PC-9 (cell line): ENCODE data around the gene COX8A. TPM values are rescaled to one million over a fixed set of nuclear protein-coding genes. Genes with fewer than 3 reads are reported as not detected.

Experiments used
- BruUV-seq: library from RNA; stranded (reverse); fragments of 400-500 nt; replicated peaks from 2 replicates; lab custom pipeline; 2021; lab: Mats Ljungman, UMichigan
- CTCF ChIA-PET: fragments of 300-600 bp; sonication (Branson Sonifier 250); formaldehyde crosslinking; loops from one replicate; lab custom pipeline; 2022; ENCODE audit warnings: antibody characterized with exemption; lab: Charles Lee
- POLR2A ChIA-PET: fragments of 300-600 bp; sonication (Branson Sonifier 250); formaldehyde crosslinking; loops from one replicate; lab custom pipeline; 2022; ENCODE audit warnings: antibody characterized with exemption; ENCODE audit not compliant: unreplicated experiment; lab: Charles Lee
- DNase-seq, 2 experiments: peaks; one replicate each; pipeline versions ENCODE4 v3.0.0 to v3.0.0-alpha.2; 2015 to 2022; ENCODE audit warnings: mixed read lengths in 1 of 2
- H2AFZ ChIP-seq: fragments of 200-600 bp; sonication (generic); 2 replicates; pipeline ENCODE4 v1.8.1; 2017; ENCODE audit warnings: antibody characterized with exemption
- H3F3A ChIP-seq: fragments of 200-600 bp; sonication (generic); 2 replicates; pipeline ENCODE4 v1.8.1; 2017; ENCODE audit warnings: antibody characterized with exemption, mild to moderate bottlenecking, low read depth; ENCODE audit not compliant: insufficient read depth
- H3K27ac ChIP-seq: fragments of 200-600 bp; sonication (generic); 2 replicates; pipeline ENCODE4 v1.6.1; 2016; ENCODE audit warnings: mixed run types
- H3K27me3 ChIP-seq: fragments of 200-600 bp; sonication (generic); 2 replicates; pipeline ENCODE4 v1.6.1; 2016; ENCODE audit warnings: low read depth, mixed run types; ENCODE audit not compliant: insufficient read depth
- H3K36me3 ChIP-seq: fragments of 200-600 bp; sonication (generic); 2 replicates; pipeline ENCODE4 v1.6.1; 2016; ENCODE audit warnings: low read depth, mixed run types
- H3K4me1 ChIP-seq: fragments of 200-600 bp; sonication (generic); replicated peaks from 2 replicates; pipeline ENCODE4 v1.6.1; 2016; ENCODE audit warnings: mixed run types; ENCODE audit not compliant: insufficient read depth
- H3K4me2 ChIP-seq: fragments of 200-600 bp; sonication (generic); 2 replicates; pipeline ENCODE4 v1.6.1; 2017; ENCODE audit warnings: mixed run types
- H3K4me3 ChIP-seq: fragments of 200-600 bp; sonication (generic); 2 replicates; pipeline ENCODE4 v1.6.1; 2016; ENCODE audit warnings: mixed run types
- H3K79me2 ChIP-seq: fragments of 200-600 bp; sonication (generic); 2 replicates; pipeline ENCODE4 v1.6.1; 2017; ENCODE audit warnings: low read depth, mixed run types
- H3K9me2 ChIP-seq: fragments of 200-600 bp; sonication (generic); 2 replicates; pipeline ENCODE4 v1.8.1; 2017; ENCODE audit warnings: mild to moderate bottlenecking; ENCODE audit not compliant: insufficient read depth
- H3K9me3 ChIP-seq: fragments of 200-600 bp; sonication (generic); 2 replicates; pipeline ENCODE4 v1.8.1; 2016; ENCODE audit warnings: low read depth; ENCODE audit not compliant: insufficient read depth
- H4K20me1 ChIP-seq: fragments of 200-600 bp; sonication (generic); 2 replicates; pipeline ENCODE4 v1.8.1; 2017; ENCODE audit not compliant: insufficient read depth
- EZH2 ChIP-seq: fragments of 200-600 bp; sonication (generic); IDR thresholded peaks from 2 replicates; pipeline ENCODE4 v1.8.0; 2017; ENCODE audit warnings: antibody characterized with exemption, low read depth
- intact Hi-C: fragments of 100-400 bp; cut with micrococcal nuclease; formaldehyde crosslinking; loops from one replicate; pipeline ENCODE4 v1.10.0; 2022; ENCODE audit not compliant: unreplicated experiment
- total RNA-seq: library from RNA; stranded (reverse); gene quantifications from 2 replicates; pipeline ENCODE4 v1.2.3, GENCODE V29; 2021
- TF ChIP-seq, protein P1 (sequence below): fragments of 200-600 bp; sonication (generic); conservative IDR thresholded peaks from 2 replicates; pipeline ENCODE4 v1.6.1; 2017; ENCODE audit warnings: mixed run types, antibody characterized with exemption, mild to moderate bottlenecking, moderate library complexity

The COX8A gene
- total RNA-seq, 1 experiment from 2014 or later = 547 TPM

DNA sequence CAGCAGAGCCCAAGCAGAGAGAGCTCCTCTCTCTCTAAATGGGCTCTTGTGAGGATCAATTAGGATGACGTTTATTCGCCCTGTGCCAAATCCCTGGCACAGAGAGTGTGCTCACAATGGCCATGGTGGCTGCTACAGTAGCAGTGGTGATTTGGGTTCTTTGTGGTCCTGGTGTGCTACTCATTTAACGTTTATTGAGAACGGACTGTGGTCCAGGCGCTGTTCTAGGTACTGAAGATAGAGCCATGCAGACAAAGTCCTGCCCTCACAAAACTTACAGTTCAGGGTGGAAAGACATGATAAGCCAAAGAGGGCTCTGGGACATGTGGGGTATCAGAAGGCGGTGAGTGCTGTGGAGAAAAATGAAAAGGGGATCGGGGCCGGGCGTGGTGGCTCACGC lies 17.1 kb downstream of the COX8A start:
- POLR2A ChIA-PET = interaction anchor here (0.7 kb wide), 1 partner anchor 97 kb away, joined by 4 read pairs; no protein-coding TSS in a partner anchor
- peaks cover 24% of the 10 kb centered on the region; the same call in 1 of the 2 replicates for H3K36me3 ChIP-seq

DNA sequence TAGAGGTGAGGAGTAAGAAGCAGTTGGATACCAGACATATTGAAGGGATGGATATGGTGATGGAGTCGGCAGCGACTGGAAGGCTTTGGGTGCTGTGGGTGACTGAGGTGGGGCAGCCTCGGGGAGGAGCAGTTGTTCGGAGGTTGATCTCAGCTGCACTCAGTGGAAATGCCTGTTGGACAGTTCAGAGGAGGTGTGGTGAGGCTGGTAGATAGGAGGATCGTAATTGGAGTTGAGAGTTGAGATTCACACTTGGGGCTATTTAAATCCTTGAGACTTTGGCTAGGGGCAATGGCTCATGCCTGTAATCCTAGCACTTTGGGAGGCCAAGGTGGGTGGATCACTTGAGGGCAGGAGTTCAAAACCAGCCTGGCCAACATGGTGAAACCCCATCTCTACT lies 18.7 kb downstream of the COX8A start:
- DNase-seq = no peak
- Histone ChIP-seq H3K9me3 (no peaks in the 10 kb centered on the region), H3K79me2 (peaks cover 12% of the 10 kb centered on the region), H3K4me1 (0 out of 2 replicates have a peak, but pooled peaks cover 3% of the 10 kb centered on the region), H4K20me1 (peaks cover 68% of the 10 kb centered on the region), H3K4me3 (no peak overlapping the region), H3K4me2 (no peak overlapping the region), H2AFZ (no peak overlapping the region), H3K9me2 (no peaks in the 10 kb centered on the region), H3K27ac (no peak overlapping the region), H3K27me3 (no peaks in the 10 kb centered on the region), H3K36me3 (peaks cover 32% of the 10 kb centered on the region; the same call in 1 of the 2 replicates), H3F3A (peaks cover 27% of the 10 kb centered on the region; the same call in 1 of the 2 replicates)
- ChIA-PET POLR2A (no interaction called here), CTCF (no interaction called here)
- intact Hi-C loops = no loop called here
- no peak for TF ChIP-seq EZH2
- TF ChIP-seq, protein P1, sequence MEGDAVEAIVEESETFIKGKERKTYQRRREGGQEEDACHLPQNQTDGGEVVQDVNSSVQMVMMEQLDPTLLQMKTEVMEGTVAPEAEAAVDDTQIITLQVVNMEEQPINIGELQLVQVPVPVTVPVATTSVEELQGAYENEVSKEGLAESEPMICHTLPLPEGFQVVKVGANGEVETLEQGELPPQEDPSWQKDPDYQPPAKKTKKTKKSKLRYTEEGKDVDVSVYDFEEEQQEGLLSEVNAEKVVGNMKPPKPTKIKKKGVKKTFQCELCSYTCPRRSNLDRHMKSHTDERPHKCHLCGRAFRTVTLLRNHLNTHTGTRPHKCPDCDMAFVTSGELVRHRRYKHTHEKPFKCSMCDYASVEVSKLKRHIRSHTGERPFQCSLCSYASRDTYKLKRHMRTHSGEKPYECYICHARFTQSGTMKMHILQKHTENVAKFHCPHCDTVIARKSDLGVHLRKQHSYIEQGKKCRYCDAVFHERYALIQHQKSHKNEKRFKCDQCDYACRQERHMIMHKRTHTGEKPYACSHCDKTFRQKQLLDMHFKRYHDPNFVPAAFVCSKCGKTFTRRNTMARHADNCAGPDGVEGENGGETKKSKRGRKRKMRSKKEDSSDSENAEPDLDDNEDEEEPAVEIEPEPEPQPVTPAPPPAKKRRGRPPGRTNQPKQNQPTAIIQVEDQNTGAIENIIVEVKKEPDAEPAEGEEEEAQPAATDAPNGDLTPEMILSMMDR = no peak
- no TSS peak for BruUV-seq

More for the DNA sequence above, 17.1 kb downstream of the COX8A start:
- H3K9me2 ChIP-seq = no peaks in the 10 kb centered on the region
- intact Hi-C loops = no loop called here
- H3K4me3 ChIP-seq = no peak overlapping the region
- H3K27me3 ChIP-seq = no peaks in the 10 kb centered on the region
- H3K79me2 ChIP-seq = peaks cover 28% of the 10 kb centered on the region
- no peaks in the 10 kb centered on the region for H3K9me3 ChIP-seq
- H4K20me1 ChIP-seq = peaks cover 66% of the 10 kb centered on the region
- TF ChIP-seq, protein P1 = no peak
- TF ChIP-seq EZH2 = no peak
- no TSS peak for BruUV-seq
- no peak overlapping the region for H3K4me2 ChIP-seq
- CTCF ChIA-PET = no interaction called here
- DNase-seq = no peak
- no peak overlapping the region for H3K27ac ChIP-seq
- no peak overlapping the region for H2AFZ ChIP-seq
- H3K4me1 ChIP-seq = peaks cover 15% of the 10 kb centered on the region
- peaks cover 30% of the 10 kb centered on the region; the same call in 1 of the 2 replicates for H3F3A ChIP-seq

DNA sequence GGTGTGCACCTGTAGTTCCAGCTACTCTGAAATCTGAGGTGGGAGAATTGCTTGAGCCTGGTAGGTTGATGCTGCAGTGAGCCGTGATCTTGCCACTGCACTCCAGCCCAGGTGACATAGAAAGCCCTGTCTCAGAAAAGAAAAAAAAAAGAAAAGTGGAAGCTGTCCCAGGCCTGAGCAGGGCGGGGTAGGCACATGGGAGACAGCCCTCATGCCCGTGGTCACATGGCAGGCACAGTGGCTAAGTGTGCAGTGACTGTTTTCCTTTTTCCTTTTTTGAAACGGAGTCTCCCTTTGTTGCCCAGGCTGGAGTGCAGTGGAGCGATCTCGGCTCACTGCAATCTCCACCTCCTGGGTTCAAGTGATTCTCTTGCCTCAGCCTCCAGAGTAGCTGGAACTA lies 19.6 kb downstream of the COX8A start:
- H4K20me1 ChIP-seq = peaks cover 63% of the 10 kb centered on the region
- peaks cover 21% of the 10 kb centered on the region; the same call in 1 of the 2 replicates for H3F3A ChIP-seq
- H3K4me1 ChIP-seq = no peaks in the 10 kb centered on the region
- no peak overlapping the region for H3K4me3 ChIP-seq
- H2AFZ ChIP-seq = no peak overlapping the region
- ChIA-PET CTCF (no interaction called here), POLR2A (no interaction called here)
- DNase-seq = no peak
- TF ChIP-seq, protein P1 = no peak
- TF ChIP-seq EZH2 = no peak
- no peak overlapping the region for H3K27ac ChIP-seq
- no peaks in the 10 kb centered on the region for H3K27me3 ChIP-seq
- H3K79me2 ChIP-seq = peaks cover 3% of the 10 kb centered on the region
- intact Hi-C loops = no loop called here
- peaks cover 23% of the 10 kb centered on the region; the same call in 1 of the 2 replicates for H3K36me3 ChIP-seq
- no TSS peak for BruUV-seq
- no peaks in the 10 kb centered on the region for H3K9me2 ChIP-seq
- H3K4me2 ChIP-seq = no peak overlapping the region
- no peaks in the 10 kb centered on the region for H3K9me3 ChIP-seq
